Activated CD4-positive, CD25-positive, alpha-beta regulatory T cell (primary cell): ENCODE data around the gene PHYKPL.

ENCODE experiments used
- DNase-seq, 4 experiments: peaks; one replicate each; lab custom pipeline; 2025; lab: John Stamatoyannopoulos, UW

The PHYKPL gene

GRCh38 chr5:178232124-178232919, at the start of gene PHYKPL:
TSS of gene PHYKPL (minus strand) at chr5:178232802. CDS start at chr5:178232550, 252 bp downstream.
- DNase-seq = peak; percentile 45 to 69 (median 58)

GRCh38 chr5:178282391-178282790, 49.8 kb upstream of the PHYKPL start:
- DNase-seq = no peak

DNA sequence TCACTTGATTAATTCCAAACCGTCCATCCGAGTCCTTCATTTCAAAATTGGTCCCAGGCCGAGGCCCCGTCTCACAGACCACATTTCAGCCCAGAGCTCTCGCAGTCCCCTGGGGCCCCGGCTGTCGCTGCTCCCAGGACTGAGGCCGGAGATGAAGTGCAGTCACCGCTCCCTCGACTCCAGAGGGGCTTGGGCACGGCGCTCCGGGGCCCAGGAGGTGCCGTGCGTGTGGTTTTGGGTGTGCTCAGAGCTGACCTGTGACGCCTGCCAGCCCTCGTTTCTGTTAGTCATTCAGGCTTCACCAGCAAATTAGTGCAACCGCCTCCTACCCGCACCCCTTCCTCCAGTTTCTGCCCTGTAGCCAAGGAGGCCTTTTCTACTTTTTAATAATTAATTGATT, 48.7 kb upstream of the PHYKPL start:
- DNase-seq = no peak

DNA sequence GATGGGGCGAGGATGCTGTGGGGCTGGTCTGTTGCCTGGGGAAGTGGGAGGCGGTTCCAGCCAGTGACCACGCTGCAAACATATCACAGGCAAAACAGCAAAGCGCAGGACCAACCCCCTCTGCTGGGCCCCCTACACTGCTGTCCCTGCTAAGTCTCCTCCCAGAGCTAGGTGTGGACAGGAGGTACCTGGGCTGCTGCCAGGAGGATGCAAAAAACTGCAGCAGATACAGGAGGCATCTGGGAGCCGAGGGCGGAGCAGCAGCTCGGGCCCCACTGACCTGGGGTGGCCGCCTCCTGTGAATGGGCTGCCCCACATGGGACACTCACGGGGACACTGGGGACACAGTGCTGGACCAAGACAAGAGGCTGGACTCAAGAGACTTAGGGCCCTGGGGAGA, 48.0 kb upstream of the PHYKPL start:
- no peak for DNase-seq

- peak; percentile 18 to 40 (median 22) for DNase-seq
Observed at GRCh38 chr5:178279723-178280438, 47.3 kb upstream of the PHYKPL start.

- DNase-seq = no peak
Observed at GRCh38 chr5:178279026-178279722, 46.6 kb upstream of the PHYKPL start.

- DNase-seq = no peak
Observed at GRCh38 chr5:178278358-178279023, 45.9 kb upstream of the PHYKPL start.

DNA sequence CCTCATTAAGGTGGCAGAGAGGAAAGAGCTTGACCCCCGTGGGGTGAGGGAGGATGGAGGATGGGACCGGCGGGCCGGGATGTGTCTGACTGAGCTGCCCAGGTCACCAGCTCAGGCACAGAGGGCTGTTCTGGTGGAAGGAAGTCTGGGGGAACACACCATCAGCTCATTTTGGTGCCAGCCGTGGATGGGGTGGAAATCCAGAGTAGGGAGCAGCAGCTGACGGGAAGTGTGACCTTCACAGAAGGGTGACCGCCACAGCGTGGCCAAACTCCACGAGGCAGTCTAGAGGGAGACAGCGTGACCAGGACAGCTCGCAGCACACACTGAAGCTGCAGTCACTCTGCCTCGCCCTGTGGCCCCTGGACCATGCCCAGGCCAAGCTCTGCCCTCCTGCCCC, 45.3 kb upstream of the PHYKPL start:
- DNase-seq = no peak

DNA sequence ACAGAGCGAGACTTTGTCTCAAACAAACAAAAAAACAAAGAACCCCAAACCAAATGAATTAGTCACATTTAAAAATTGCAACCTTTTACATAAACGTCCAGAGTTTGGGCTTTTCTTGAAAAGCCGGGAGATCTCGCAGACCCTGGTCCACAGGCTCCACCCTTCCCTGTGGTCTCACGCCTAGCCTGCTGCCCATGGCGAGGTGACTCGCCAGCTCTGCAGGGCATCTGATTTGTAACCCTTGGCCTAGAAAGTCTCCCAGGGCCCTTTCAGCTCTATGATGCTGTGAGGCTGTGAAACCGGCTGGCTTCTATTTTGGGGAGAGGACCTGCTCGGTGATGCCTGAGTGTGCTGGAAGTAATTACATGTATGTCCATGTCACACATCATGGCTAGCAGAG, 44.7 kb upstream of the PHYKPL start:
- DNase-seq = no peak

DNA sequence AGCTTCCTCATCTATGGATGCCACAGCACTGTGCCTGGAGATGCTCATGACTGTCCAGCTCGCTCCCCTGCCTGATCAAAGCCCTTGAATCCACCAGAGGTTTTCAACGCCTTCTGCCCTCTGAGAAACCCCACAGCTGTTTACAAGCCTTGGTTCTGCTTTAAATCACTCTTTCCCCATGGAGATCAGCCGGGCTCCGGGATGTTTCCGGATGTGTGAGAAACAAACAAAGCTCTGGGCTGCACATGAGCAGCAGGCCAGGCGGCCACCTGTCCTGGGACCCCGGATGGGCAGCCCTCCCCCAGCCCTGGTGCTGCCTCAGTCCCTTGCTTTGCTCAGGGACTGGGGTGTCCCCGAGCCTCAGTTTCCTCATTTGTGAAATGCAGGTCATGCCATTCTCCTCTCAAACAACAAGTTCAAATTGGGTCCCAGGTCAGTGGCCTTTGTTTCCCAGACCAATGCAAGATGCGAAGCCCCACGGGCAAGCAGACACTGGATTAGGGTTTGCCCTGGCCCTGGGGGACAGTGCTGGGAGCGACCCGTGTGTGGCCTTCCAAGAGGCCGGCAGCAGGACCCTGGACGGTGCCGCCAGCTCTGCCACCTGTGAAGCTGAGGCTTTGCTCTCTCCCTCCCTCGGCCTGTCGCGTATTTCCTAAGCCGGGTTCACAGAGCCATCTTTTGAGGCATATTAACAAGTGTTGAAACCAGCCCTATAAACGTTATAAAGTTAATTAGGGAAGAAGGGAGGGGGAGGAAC, 42.4 kb upstream of the PHYKPL start:
- no peak for DNase-seq

DNA sequence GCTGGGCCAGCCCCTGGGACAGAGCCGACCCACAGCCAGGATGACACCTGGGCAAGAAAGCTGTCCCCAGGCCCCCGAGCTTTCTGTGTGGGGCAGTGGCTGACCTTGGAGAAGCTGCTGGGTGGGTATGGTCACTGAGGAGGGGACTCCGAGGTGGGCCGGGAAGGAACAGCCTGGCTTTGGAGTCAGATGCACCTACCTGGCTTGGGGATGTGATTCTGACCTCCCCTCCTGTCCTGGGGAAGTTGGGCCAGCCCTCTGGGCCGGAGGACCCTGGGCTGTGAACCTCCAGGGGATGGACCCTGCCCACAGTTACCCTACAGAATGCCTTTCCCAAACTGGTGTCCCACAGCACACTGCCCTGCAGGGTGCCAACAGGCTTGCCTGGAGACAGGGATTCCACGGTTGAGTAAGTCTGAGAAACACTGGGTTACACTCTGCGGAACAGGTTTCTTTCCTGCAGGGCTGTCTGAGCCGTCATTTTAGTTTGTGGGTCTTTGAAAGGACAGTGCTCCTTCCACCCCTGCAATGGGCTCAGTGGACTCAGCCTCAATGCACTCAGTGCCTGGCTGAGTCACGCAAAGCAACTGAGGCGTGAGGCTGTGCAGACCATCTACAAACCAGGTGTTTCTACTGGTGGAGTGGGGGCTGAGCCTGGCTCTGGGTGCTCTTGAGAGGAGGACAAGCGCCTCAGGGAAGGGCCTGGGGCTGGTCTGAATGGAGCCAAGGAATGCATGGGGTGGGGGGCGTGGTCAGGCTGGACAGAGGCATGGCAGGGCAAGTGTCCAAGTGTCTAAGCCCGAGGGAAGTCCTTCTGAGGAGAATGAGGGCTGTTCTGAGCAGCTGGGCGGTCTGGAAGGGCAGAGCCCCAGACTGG, 41.3 kb upstream of the PHYKPL start:
- no peak for DNase-seq

DNA sequence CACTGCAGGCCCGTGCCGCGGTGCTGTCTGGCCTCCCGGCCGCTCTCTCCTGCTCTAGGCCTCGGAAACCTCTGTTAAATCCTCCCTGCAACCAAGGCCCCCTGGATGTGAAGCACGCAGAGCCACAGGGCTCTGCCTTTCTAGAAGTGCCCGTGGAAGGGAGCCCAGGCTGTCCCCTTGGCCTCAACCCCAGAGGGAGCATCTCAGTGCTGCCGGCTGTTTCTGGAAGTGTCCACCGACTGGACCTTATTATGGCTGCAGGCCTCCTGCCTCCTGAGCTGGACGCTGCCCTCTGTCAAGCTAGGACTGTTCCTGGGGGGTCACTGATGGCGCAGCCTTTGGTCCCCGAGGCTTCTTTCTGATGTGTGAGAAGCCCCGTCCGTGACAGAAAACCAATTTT, 40.4 kb upstream of the PHYKPL start:
- DNase-seq = no peak

- no peak for DNase-seq
Observed at GRCh38 chr5:178272591-178272990, 40.0 kb upstream of the PHYKPL start.

GRCh38 chr5:178271726-178272479, 39.3 kb upstream of the PHYKPL start:
- no peak for DNase-seq

DNA sequence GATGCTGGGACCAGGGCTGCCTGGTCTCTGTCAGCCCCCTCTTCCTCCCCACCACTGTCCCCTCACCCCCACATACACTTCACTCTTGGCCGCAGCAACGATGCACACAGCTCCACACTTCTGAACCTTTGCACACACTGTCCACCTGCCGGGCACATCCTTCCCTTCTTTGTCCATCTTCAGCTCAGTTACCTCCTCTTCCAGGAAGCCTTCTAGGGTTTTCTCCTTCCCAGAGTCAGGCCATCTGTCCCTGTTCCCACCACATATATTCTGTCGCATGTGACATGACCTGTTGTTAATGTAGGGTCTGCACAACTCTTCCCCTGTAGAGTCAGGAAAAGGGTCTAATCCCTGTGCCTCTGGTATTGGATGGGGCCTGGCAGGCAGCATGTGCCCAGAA, 38.6 kb upstream of the PHYKPL start:
- no peak for DNase-seq

GRCh38 chr5:178269499-178269898, 36.9 kb upstream of the PHYKPL start:
- no peak for DNase-seq

- DNase-seq = no peak
Observed at GRCh38 chr5:178267876-178268275, 35.3 kb upstream of the PHYKPL start.

GRCh38 chr5:178267245-178267644, 34.6 kb upstream of the PHYKPL start:
- DNase-seq = no peak

DNA sequence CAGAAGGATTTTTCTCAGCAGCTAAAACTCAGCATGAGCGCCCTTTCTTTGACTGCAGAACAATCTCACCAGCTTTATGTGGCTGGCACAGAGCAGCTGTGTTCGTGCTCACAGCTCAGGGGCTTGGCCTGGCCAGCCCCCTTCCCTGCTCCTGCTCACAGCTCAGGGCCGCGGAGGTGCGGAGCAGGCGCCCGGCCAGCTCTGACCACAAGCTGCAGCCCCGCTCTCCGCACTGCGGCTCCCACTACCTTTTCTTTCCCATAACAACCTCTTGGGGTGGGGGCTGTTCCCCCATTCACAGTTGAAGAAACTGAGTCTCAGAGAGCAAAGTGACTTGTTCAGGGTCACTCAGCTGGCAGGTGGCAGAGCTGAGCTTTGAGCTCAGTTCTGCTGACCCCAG, 34.0 kb upstream of the PHYKPL start:
- no peak for DNase-seq

- DNase-seq = no peak
Observed at GRCh38 chr5:178265746-178266145, 33.1 kb upstream of the PHYKPL start.
